GM12878 (cell line): ENCODE data around the gene REEP6. TPM values are rescaled to one million over a fixed set of nuclear protein-coding genes. Genes with fewer than 3 reads are reported as not detected.
A peak's percentile ranks its signal among the peaks of the same experiment; 100 is the strongest.

ENCODE experiments used
- ATAC-seq: fragments of 200-7000 bp; cut with Tn5 transposase; 3 replicates; pipeline ENCODE4 v1.9.1; 2020; ENCODE audit warnings: mild to moderate bottlenecking, moderate library complexity
- BruUV-seq: library from RNA; stranded (reverse); fragments of 400-500 nt; replicated peaks from 2 replicates; lab custom pipeline; 2021; lab: Mats Ljungman, UMichigan
- CTCF ChIA-PET: fragments of 300-600 bp; sonication (Branson Sonifier 250); formaldehyde crosslinking; extraction: SDS; loops from one replicate; lab custom pipeline; 2021; ENCODE audit warnings: inconsistent platforms; lab: Yijun Ruan, JAX
- POLR2A ChIA-PET: fragments of 350-600 bp; formaldehyde crosslinking; extraction: SDS; loops from one replicate; lab custom pipeline; 2021; ENCODE audit warnings: inconsistent platforms; lab: Charles Lee
- RAD21 ChIA-PET: fragments of 300-600 bp; sonication (Branson Sonifier 250); formaldehyde crosslinking; loops from one replicate; lab custom pipeline; 2023; ENCODE audit warnings: antibody characterized with exemption; ENCODE audit not compliant: unreplicated experiment; lab: Charles Lee
- SMC1A ChIA-PET: fragments of 300-600 bp; sonication (Branson Sonifier 250); formaldehyde crosslinking; loops from one replicate; lab custom pipeline; 2023; ENCODE audit not compliant: unreplicated experiment, uncharacterized antibody; lab: Charles Lee
- DNase-seq: peaks from one replicate; pipeline ENCODE4 v3.0.0-alpha.2; 2011; ENCODE audit warnings: low read depth, low spot score
- FAIRE-seq: peaks from 3 replicates; lab custom pipeline; 2011; peaks lifted over from hg19 to GRCh38; lab: Jason Lieb, UNC
- H2AFZ ChIP-seq: 2 replicates; pipeline ENCODE4 v1.6.0; 2011; ENCODE audit warnings: low read depth, low read length, control low read depth; ENCODE audit not compliant: control insufficient read depth
- H3K27ac ChIP-seq: 2 replicates; pipeline ENCODE4 v1.5.1; 2011; ENCODE audit warnings: control low read depth; ENCODE audit not compliant: control insufficient read depth, insufficient read depth
- H3K27me3 ChIP-seq, 2 experiments: replicated peaks in 1 of 2; 2 replicates each; pipeline versions ENCODE4 v1.6.0 to v1.6.1; 2011; ENCODE audit warnings: low read length in 1 of 2; ENCODE audit not compliant: control insufficient read depth in 2 of 2, insufficient read depth in 2 of 2
- H3K36me3 ChIP-seq, 2 experiments: 2 replicates each; pipeline ENCODE4 v1.5.1; 2011; ENCODE audit warnings: low read length in 1 of 2; ENCODE audit not compliant: control insufficient read depth in 2 of 2, insufficient read depth in 2 of 2
- H3K4me1 ChIP-seq: 2 replicates; pipeline ENCODE4 v1.6.1; 2011; ENCODE audit warnings: mild to moderate bottlenecking, low read length, moderate library complexity, mixed read lengths; ENCODE audit not compliant: control insufficient read depth, insufficient read depth
- H3K4me2 ChIP-seq: 2 replicates; pipeline ENCODE4 v1.6.0; 2011; ENCODE audit warnings: control low read depth; ENCODE audit not compliant: control insufficient read depth, insufficient read depth
- H3K4me3 ChIP-seq: fragments of 200-600 bp; sonication (generic); 2 replicates; pipeline ENCODE4 v1.5.1; 2016
- H3K79me2 ChIP-seq: 2 replicates; pipeline ENCODE4 v1.6.0; 2011; ENCODE audit warnings: low read length; ENCODE audit not compliant: control insufficient read depth, insufficient read depth
- H3K9ac ChIP-seq: 2 replicates; pipeline ENCODE4 v1.8.0; 2011; ENCODE audit warnings: low read length, control low read depth, mixed read lengths; ENCODE audit not compliant: control insufficient read depth, insufficient read depth
- H3K9me3 ChIP-seq: replicated peaks from 3 replicates; pipeline ENCODE4 v1.5.1; 2011; ENCODE audit warnings: mild to moderate bottlenecking, low read length; ENCODE audit not compliant: control insufficient read depth, insufficient read depth
- H4K20me1 ChIP-seq: 2 replicates; pipeline ENCODE4 v1.6.0; 2011; ENCODE audit not compliant: control insufficient read depth, insufficient read depth
- POLR2A ChIP-seq: IDR thresholded peaks from 2 replicates; pipeline ENCODE4 v1.6.1; 2011; ENCODE audit warnings: low read depth, mild to moderate bottlenecking, low read length
- WGBS: methylation state at CpG from one replicate; pipeline ENCODE4 v1.1.6; 2016; ENCODE audit warnings: low lambda C conversion rate; ENCODE audit not compliant: insufficient replicate concordance, insufficient coverage; ENCODE audit errors: missing lambda C conversion rate; 5-methylcytosine and 5-hydroxymethylcytosine counted together
- in situ Hi-C: fragments of 300-500 bp; cut with MboI; formaldehyde crosslinking; loops from 9 replicates; pipeline ENCODE4 v1.14.3; 2018; ENCODE audit warnings: mixed read lengths
- intact Hi-C: fragments of 100-400 bp; cut with micrococcal nuclease; formaldehyde crosslinking; loops from one replicate; pipeline ENCODE4 v1.14.2; 2022; ENCODE audit not compliant: unreplicated experiment
- polyA plus RNA-seq, 11 experiments: library from polyadenylated mRNA; depleted of rRNA in 4 of 11; unstranded in 6 of 11; stranded (reverse) in 5 of 11; fragments of >200 nt; fragmentation: Nextera tagmentation in 4 of 11; fragmentation: Illumina TruSeq in 1 of 11; extraction: Ambion mirVana in 4 of 11; extraction: Trizol in 1 of 11; gene quantifications; 1 replicate in 1 of 11; 2 replicates in 10 of 11; pipeline versions ENCODE4 v1.2.1 to v1.2.3, GENCODE V29; 2011 to 2016; ENCODE audit warnings: inconsistent platforms in 2 of 11, missing spikeins in 2 of 11, low read depth in 1 of 11
- total RNA-seq, 4 experiments: library from RNA; depleted of rRNA in 3 of 4; stranded (reverse); fragments of >200 nt in 3 of 4; fragmentation: Illumina TruSeq in 1 of 4; extraction: Trizol in 1 of 4; gene quantifications; 2 replicates each; pipeline versions ENCODE4 v1.2.1 to v1.2.3, GENCODE V29; 2013 to 2021
- TF ChIP-seq, protein P1 (sequence below): fragments of 450-650 bp; IDR thresholded peaks from 2 replicates; pipeline ENCODE4 v1.6.1; 2017; ENCODE audit warnings: mild to moderate bottlenecking, moderate library complexity
- TF ChIP-seq, protein P2 (sequence below): fragments of 150-350 bp; IDR thresholded peaks from 2 replicates; pipeline ENCODE4 v1.6.1; 2014; ENCODE audit warnings: mild to moderate bottlenecking, low read depth, low read length

Gene REEP6
- total and polyA plus RNA-seq, 10 of the 15 experiments (the other 5 are each of a cell fraction or from before 2014, with no cell fraction given), result 0.06 to 1.1 (median 0.39) TPM; not detected in 2

DNA sequence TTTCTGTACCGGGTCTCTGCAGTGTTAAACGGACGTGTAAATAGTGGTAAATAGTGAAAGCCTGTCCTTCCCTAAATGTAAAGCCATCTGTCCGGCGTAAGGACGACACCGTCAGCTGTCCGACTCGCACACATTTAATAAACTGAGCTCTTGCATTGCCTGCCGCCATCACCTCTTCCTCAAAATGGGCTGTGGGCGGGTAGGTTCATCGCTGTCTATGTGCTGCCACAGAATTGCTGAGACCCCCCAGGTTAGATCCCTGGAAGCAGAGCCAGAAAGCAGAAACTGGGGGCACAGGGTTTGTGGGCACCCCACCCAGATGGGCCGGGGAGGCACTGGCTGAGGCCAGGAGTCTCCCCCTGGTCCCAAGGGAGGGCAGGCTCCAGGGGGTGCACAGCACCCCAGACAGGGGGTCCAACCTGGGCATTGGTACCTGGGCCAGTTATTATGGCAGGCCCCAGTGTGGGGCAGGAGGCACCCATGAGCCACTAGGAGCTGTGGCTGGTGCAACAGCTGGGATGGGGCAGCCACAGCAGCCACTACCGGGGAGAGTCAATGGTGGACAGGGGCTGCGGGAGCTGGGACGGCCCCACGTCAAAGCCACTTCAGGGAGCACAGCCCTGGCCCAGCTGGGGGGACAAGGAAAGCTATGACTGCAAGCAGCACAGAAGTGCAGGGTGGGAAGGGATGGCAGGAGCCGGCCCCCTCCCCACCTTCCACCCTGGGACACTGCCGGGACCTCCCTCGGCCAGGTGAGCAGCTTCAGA lies 17.7 kb upstream of the REEP6 start:
- CTCF ChIA-PET, result no interaction called here
- H3K9me3 ChIP-seq, result no peaks in the 10 kb centered on the region
- POLR2A ChIA-PET, result no interaction called here
- H3K27ac ChIP-seq, result no peak overlapping the region
- peak; percentile 33; the same call in 1 of the 2 replicates for TF ChIP-seq POLR2A
- TF ChIP-seq, protein P1, sequence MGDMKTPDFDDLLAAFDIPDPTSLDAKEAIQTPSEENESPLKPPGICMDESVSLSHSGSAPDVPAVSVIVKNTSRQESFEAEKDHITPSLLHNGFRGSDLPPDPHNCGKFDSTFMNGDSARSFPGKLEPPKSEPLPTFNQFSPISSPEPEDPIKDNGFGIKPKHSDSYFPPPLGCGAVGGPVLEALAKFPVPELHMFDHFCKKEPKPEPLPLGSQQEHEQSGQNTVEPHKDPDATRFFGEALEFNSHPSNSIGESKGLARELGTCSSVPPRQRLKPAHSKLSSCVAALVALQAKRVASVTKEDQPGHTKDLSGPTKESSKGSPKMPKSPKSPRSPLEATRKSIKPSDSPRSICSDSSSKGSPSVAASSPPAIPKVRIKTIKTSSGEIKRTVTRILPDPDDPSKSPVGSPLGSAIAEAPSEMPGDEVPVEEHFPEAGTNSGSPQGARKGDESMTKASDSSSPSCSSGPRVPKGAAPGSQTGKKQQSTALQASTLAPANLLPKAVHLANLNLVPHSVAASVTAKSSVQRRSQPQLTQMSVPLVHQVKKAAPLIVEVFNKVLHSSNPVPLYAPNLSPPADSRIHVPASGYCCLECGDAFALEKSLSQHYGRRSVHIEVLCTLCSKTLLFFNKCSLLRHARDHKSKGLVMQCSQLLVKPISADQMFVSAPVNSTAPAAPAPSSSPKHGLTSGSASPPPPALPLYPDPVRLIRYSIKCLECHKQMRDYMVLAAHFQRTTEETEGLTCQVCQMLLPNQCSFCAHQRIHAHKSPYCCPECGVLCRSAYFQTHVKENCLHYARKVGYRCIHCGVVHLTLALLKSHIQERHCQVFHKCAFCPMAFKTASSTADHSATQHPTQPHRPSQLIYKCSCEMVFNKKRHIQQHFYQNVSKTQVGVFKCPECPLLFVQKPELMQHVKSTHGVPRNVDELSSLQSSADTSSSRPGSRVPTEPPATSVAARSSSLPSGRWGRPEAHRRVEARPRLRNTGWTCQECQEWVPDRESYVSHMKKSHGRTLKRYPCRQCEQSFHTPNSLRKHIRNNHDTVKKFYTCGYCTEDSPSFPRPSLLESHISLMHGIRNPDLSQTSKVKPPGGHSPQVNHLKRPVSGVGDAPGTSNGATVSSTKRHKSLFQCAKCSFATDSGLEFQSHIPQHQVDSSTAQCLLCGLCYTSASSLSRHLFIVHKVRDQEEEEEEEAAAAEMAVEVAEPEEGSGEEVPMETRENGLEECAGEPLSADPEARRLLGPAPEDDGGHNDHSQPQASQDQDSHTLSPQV, result no peak
- TF ChIP-seq, protein P2, sequence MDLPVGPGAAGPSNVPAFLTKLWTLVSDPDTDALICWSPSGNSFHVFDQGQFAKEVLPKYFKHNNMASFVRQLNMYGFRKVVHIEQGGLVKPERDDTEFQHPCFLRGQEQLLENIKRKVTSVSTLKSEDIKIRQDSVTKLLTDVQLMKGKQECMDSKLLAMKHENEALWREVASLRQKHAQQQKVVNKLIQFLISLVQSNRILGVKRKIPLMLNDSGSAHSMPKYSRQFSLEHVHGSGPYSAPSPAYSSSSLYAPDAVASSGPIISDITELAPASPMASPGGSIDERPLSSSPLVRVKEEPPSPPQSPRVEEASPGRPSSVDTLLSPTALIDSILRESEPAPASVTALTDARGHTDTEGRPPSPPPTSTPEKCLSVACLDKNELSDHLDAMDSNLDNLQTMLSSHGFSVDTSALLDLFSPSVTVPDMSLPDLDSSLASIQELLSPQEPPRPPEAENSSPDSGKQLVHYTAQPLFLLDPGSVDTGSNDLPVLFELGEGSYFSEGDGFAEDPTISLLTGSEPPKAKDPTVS, result no peak
- in situ Hi-C loops (no loop called here), intact Hi-C loops (no loop called here)
- RAD21 ChIA-PET, result no interaction called here
- SMC1A ChIA-PET, result no interaction called here
- no peak overlapping the region for H3K4me3 ChIP-seq
- no peak overlapping the region for H3K9ac ChIP-seq
- no peaks in the 10 kb centered on the region for H3K36me3 ChIP-seq
- H3K4me2 ChIP-seq, result no peak overlapping the region
- no peak for FAIRE-seq
- no peak for ATAC-seq
- peaks cover under 1% of the 10 kb centered on the region for H3K79me2 ChIP-seq
- H2AFZ ChIP-seq, result no peak overlapping the region
- BruUV-seq, result no TSS peak
- no peak for DNase-seq
- H3K27me3 ChIP-seq, result peaks cover 5 to 24% of the 10 kb centered on the region in 2 experiments
- H4K20me1 ChIP-seq, result peaks cover 7% of the 10 kb centered on the region
- peaks cover 7% of the 10 kb centered on the region for H3K4me1 ChIP-seq
- WGBS, result 72% methylated on average over 19 of the region's 20 CpGs
